IPS-18c (cell line): ENCODE measurements around the gene PTPRE.

Source experiments
- H3K4me3 ChIP-seq: 2 replicates; pipeline ENCODE4 v1.7.0; 2013; ENCODE audit warnings: low read depth, mild to moderate bottlenecking, low read length, moderate library complexity; ENCODE audit not compliant: insufficient read depth
- H3K9me3 ChIP-seq: one replicate; pipeline ENCODE4 v1.6.1; 2013; ENCODE audit warnings: mild to moderate bottlenecking, low read length, moderate library complexity; ENCODE audit not compliant: control insufficient read depth, insufficient read depth

The PTPRE gene

DNA sequence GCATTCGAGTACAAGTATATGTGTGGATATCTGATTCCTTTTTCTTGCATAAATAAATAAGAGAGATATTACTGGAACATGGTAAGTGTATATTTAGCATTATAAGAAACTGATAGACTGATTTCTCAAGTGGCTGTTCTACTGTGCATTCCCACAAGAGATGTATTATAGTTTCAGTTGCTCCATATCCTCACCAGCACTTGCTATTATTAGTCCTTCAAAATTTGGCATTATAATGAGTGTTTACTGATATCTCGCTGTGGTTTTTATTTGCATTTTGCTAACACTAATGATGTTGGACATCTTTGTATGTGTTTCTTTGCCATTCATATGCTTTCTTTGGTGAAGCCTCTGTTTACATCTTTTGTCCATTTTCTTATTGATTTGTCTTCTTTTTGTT is 9.7 kb upstream of the PTPRE start:
- no peak overlapping the region for H3K4me3 ChIP-seq
- no peaks in the 10 kb centered on the region for H3K9me3 ChIP-seq

DNA sequence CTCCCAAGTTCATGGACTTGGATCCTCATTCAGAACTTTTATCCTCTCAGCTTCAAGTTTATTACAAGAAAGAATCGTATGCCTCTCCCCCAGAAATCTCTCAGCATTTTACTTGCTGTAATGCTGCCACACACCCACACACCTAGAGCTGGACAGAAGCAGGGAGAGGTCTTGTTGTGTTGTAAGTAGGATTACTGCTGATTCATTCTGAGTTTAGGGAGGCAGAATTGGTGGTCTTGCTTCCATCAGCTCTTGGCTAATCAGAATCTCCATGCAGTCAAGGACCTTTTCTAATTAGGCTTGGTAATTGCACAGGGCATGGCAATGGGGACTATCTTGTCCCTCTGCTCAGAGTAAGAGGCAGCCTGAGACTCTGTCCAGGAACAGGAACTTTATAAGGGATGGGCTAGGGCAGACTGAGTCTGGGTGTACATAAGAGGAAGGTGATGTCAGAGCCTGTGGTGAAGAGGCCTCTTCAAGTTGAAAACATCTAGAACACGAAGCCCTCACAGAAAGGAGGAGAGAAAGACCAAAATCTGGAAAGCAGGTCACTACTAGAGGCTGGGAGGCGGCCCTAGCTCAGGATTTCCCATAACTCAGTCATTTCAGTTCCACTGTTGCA is 7.0 kb upstream of the PTPRE start:
- H3K9me3 ChIP-seq, result no peaks in the 10 kb centered on the region
- no peak overlapping the region for H3K4me3 ChIP-seq

DNA sequence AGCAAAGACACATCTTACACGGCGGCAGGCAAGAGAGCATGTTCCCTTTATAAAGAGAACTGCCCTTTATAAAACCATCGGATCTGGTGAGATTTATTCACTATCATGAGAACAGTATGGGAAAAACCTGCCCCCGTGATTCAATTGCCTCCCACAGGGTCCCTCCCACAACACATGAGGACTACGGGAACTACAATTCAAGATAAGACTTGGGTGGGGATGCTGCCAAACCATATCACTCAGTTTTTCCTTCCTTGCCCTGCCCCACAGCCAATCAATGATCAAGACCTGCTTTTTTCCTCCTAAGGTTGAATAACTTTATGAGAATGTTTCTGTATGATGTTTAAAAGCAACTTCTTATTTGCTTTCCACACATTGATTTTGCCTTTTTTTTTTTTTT is 3.1 kb upstream of the PTPRE start:
- H3K4me3 ChIP-seq, result no peak overlapping the region
- H3K9me3 ChIP-seq, result no peaks in the 10 kb centered on the region

DNA sequence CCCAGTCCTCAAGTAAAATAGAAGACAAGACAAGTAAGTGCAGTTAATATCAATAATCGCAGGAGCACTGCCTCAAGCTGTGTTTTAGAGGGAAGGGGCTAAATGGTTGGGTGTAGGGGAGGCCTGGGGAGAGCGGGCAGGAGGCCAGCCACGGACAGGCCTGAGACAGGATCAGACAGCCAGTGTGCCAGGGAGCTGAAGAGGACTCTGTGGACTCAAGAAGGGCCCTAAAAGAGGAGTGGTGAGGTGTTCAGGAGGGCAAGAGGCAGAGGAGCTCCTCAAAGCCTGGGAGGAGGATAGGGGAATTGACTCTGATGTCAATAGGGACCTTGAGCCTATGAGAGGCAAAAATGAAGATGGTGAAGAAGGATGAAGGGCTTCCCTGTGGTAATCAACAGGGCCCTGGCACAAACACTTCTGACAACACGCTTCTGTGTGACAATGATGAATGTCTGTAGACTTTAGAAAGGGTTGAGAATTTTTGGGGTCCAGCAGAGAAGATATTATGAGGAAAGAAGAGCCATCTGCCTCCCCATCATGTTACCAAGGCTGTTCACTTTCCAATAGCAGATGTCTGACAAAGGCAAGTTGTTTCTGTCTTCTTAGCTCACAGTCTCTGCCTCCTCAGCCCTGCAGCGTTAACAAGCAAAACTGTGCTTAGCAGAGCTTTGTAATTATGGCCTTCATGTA is 2.4 kb upstream of the PTPRE start:
- Histone ChIP-seq H3K9me3 (no peaks in the 10 kb centered on the region), H3K4me3 (no peak overlapping the region)

DNA sequence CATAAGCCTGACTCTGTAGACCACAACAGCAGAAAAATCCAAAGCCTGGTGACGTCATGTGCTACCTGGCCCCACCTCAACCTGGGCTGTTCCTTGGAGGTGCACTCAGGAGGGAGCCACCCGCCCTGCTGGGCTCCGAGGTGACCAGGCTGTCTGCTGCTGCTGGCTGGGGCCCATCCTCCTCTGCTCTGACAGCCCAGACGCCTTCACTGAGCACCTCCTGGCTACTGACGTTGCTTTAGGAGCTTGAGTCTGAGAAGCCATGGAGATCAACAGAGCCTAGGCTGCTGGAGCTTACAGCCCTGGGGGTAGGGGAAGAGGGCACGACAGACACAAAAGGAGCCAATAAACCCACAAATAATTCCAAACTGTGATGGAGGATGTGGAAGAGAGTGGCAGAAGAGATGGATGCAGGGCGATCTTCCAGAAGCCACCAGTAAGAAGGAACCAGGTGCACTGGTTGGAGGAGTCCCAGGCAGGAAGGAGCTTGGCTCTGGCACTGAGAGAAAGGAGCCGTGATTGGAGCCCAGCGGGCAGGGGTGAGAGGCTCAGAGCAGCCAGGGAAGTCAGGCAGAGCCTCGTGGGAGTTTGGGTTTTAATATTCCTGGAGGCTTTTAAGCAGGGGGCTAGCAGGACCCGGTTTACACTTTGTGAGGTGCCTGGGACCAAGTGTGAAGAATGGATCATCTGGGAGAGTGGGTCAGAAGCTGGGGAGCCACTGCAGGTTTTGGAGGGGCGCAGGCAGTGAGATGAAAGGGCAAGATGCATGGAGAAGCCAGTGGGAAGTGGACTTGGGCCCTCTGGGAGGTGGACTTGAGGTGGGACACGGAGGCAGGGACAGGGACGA is 1.7 kb upstream of the PTPRE start:
- Histone ChIP-seq H3K9me3 (no peaks in the 10 kb centered on the region), H3K4me3 (no peak overlapping the region)

DNA sequence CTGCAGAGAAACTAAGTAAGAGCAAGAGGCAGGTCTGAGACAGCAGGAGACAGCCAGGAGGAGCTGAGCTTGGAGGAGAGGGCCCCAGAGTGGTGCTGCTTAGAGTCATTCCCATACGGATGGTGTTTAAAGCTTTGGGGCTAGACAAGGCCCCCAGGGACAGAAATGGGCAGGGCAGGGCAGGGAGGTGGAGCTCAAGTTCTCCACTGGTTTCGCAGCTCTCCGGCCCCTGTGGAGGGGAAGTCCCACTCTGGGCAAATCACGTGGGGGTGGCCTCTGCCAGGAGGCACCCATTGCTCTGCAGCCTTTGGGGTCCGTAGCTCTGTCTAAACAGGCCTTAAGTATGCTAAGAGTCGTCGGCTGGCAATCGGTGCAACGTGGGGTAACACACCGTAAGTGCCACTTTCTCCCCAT is 1.0 kb upstream of the PTPRE start:
- Histone ChIP-seq H3K4me3 (no peak overlapping the region), H3K9me3 (no peaks in the 10 kb centered on the region)

DNA sequence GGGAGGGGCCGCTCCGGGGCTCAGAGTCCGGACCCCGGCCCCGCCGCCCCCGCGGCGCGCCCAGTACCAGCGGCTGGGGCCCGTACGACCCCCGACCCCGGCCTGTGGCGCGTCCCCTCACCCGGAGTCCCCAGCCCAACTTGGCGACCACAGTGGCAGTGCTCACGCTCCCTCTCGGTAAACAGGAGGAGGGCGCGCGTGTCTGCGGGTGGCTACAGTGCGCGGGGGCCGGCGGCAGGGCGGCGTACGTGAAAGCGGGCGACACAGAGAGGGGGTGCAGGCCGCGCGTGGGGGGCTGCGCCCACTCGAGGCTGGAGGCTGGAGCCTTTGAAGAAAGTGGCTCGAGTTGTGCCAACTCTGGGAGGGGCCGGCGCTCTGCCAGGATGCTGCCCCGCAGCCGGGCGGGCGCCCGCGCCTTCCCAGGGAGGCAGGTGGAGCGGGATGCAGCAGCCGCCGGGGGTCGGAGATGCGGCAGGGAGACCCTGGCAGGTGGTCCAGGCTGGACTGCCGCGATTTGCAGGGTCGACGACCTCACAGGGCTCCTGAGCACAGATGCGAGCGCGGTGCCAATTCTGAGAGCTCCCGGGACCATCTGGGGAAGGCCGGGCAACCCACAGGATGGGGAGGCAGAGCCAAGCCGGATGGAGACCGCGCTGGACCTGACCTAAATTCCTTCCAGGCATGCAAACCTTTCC is 655 bp downstream of the PTPRE start:
- Histone ChIP-seq H3K9me3 (no peaks in the 10 kb centered on the region), H3K4me3 (peak overlapping the region; percentile 71)

DNA sequence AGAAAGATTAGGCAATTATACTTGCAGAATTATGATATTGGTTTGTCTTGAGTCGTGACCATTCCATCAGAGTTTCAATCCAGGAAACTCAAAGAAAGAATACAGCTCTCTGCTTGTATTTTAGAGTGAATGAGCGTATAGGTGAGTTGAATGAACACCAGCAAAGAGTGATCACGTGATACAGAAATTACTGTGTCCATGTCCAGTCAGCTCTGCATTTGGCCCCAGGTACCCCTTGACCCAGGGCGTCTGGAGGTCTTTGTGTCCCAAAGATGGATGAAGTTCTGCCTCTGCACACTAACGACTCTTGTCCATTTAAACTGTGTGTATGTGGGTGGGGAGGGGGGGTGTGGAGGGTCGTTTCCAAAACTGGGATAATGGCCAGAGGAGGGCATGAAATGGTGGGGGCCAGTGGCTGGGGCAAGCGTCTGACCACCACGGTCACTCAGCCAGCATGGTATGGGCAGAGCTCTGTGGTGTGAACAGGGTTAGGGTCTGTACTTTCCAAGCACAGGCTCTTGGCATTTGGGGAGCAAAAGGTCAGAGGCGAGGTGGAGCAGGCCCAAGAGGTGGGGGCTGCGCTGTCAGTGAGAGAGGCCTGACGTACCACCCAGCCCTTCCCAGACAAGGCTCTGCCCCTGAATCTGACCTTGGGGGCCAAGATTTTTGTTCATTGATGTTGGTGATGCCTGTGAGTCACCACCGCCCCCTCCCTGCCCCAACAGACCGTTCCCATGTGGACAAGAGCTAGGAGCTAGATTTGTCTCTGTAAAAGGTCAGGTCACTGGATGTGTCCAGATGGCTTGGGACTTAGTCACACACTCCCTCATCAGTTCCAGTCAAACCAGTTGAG is 1.4 kb downstream of the PTPRE start:
- no peak overlapping the region for H3K4me3 ChIP-seq
- no peaks in the 10 kb centered on the region for H3K9me3 ChIP-seq

DNA sequence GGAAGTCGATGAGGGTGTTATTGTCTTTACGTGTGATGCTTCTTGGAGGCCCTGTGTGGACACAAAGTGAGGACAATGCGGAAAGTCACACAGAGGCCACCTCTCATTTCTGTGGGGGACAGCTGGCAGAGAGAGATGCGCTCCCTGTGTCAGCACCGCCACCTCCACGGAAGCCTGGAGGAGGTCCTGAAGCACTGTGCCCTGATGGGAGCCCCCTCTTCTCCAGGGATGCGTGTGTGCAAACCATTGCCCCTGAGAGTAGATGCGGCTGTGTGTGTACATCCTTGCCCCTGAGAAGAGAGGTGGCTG is 2.0 kb downstream of the PTPRE start:
- H3K4me3 ChIP-seq, result no peak overlapping the region

DNA sequence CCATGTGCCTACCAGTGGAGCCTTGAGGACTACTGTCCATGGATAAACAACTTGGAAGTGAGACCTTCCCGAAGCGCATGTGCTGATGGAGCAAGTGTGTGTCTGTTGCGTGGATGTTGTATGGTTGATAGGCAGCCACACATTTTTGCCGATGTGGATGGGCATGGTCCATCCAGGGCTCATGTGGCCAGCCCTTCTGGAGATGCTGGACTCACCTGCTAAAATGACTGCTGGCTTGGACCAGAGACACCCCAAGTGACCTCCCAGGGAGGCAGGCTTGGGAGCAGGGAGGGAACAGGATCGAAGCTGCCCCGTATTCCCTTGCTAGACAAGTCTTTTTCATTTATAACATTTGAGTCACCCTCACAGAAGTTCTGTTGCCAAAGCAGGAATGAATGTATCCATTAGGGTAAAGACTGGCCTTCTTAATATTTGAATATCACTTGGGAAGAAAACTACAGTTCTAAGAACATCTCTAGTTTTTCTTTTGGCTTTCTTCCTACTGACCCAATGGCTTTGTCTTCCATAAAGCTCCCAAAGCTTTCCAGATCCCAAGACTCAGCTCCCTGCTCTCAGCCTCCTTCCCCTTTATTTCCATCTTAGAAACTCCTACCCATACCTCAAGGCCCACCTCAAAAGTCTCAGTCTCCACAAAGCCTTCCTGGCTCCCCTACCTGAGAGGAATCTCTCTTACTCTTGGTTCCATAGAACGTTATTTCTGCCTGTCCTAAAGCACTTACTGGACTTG is 3.0 kb downstream of the PTPRE start:
- Histone ChIP-seq H3K9me3 (no peaks in the 10 kb centered on the region), H3K4me3 (no peak overlapping the region)

More for the DNA sequence above, 2.0 kb downstream of the PTPRE start:
- no peaks in the 10 kb centered on the region for H3K9me3 ChIP-seq

DNA sequence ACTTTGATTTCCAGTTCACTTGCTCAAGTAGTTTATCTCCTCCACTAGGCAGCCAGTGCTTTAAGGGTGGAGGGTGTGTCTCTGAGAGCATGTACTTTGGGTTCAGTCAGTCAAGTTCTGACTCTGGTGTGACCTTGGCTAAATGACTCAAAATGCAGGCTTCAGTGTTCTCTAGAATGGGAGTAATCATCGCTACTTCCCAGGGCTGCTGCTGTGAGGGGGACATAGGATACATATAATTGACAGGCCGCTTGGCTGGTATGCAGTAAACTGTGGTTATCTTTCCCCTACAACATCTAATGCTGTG is 3.5 kb downstream of the PTPRE start:
- H3K4me3 ChIP-seq, result no peak overlapping the region

DNA sequence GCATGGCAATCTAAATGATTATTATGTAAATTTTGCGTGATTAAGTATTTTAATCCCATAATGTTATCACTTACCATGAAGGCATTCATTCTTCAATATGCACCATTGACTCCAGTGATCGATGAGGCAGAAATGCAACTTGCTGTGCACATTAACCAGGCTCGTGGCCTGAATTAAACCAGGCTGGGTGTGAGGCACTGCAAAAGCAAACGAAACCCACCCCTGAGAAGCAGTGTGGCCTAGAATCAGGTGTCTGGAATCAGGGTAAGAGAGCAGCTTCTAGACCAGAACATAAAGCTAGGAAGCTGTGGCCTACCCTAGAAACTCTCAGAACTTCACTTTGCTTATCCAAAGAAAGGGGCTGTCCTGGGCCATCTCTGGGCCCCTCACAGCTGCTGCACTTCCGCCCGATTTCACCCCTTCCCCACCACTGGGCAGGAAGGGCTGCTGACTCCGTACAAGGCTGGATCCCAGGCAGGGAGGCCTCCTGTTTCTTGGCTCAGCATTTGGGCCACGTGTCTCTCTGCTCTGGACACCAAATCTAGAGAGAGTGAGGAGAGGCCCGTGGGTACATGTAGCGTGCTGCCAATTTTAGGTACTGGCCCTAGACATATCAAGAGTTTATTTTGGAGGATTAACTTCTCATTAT is 4.4 kb downstream of the PTPRE start:
- Histone ChIP-seq H3K9me3 (no peaks in the 10 kb centered on the region), H3K4me3 (no peak overlapping the region)

More for the DNA sequence above, 3.5 kb downstream of the PTPRE start:
- no peaks in the 10 kb centered on the region for H3K9me3 ChIP-seq

DNA sequence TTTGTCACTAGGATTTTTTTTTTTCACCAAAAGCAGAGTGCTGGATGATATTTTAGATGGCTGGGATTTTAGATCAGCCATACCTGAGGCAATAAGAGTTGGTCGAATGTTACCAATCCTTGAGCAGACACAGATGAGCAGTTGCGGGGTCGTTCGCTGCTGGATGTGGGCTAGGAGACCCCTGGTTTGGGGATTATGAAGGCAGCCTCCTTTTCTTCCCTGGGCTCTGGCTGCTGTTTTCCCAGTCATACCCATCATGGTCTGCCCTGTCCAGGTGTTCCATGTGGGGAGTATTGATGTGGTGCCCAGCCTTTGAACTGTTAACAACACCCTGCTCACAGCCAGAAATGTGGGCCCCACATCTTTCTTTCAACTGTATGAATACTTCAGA is 5.0 kb downstream of the PTPRE start:
- Histone ChIP-seq H3K4me3 (no peak overlapping the region), H3K9me3 (no peaks in the 10 kb centered on the region)

DNA sequence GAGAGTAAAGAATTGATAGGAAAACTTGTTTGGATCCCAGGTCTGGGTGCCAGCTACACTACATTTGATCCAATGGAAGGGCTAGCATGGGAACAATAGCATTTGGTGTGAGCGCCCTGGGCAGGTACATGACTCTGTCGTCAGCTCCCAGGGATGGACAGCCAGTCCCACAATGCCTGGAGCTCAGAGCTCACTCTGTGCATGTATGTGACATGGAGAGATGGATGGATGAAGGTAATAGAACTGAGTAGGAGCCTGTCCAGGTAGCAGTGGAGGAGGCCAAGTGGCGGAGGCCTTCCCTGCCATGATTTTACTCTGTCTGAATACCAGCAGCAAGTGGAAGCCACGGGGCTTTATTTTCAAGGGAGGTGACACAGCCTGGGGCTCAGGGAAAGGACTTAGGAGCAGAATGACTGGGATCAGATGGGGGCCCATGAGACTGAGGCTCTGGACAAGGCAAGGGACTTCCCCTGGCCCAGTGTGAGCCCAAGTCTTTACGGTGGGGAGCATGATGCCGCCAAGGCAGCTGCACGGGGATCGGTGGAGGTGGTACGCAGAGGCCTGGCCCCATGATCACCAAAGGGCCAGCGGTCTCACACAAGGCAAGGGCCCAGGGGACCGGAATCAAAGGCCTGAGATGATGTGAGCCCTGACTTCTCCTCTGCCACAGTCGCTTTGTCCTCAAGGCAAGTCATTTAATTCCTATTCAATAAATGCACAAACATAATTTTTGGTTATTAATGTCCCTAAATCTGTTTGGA is 5.9 kb downstream of the PTPRE start:
- H3K4me3 ChIP-seq, result no peak overlapping the region
- no peaks in the 10 kb centered on the region for H3K9me3 ChIP-seq

DNA sequence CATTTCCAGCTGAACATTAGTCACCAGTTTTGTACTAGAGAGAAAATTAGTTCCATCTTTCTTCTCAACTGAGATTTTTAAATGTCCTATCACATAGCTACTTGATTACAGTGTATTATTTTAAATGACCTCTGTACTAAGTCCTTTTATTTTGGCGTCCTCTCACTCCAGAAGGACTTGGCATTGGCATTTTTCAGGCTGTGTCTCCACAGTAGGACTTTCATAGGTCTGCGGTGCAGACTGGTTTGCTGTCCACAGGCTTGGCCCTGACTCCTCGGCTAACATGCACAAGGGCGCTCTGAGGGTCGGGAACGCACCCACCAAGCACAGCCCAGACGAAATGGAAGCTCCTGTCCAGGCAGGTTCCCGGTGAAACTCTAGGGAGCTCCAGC is 6.5 kb downstream of the PTPRE start:
- H3K4me3 ChIP-seq, result no peak overlapping the region
- H3K9me3 ChIP-seq, result no peaks in the 10 kb centered on the region
